Activated T-cell treated with anti-CD3 and anti-CD28 coated beads for 1 hour (primary cell): Measurements from ENCODE around the gene BRIP1.

Source experiments
- DNase-seq: peaks from one replicate; pipeline ENCODE4 v3.0.0-alpha.2; 2020; ENCODE audit warnings: low read depth

The BRIP1 gene

GRCh38 chr17:61660746-61661485, 202.4 kb downstream of the BRIP1 start:
- DNase-seq = no peak

GRCh38 chr17:61659437-61659836, 203.9 kb downstream of the BRIP1 start:
- DNase-seq = no peak

GRCh38 chr17:61658183-61658582, 205.1 kb downstream of the BRIP1 start:
- DNase-seq = no peak

- DNase-seq = no peak
Observed at GRCh38 chr17:61657338-61657737, 206.0 kb downstream of the BRIP1 start.

- DNase-seq = no peak
Observed at GRCh38 chr17:61656721-61657217, 206.6 kb downstream of the BRIP1 start.

- DNase-seq = no peak
Observed at GRCh38 chr17:61650749-61651148, 212.6 kb downstream of the BRIP1 start.

GRCh38 chr17:61648587-61648986, 214.7 kb downstream of the BRIP1 start:
- no peak for DNase-seq

- no peak for DNase-seq
Observed at GRCh38 chr17:61647047-61647446, 216.3 kb downstream of the BRIP1 start.

GRCh38 chr17:61646482-61646881, 216.8 kb downstream of the BRIP1 start:
- no peak for DNase-seq

- DNase-seq = no peak
Observed at GRCh38 chr17:61645920-61646319, 217.4 kb downstream of the BRIP1 start.

GRCh38 chr17:61644800-61645774, 218.2 kb downstream of the BRIP1 start:
- no peak for DNase-seq

GRCh38 chr17:61642768-61643167, 220.6 kb downstream of the BRIP1 start:
- DNase-seq = no peak

GRCh38 chr17:61641715-61642114, 221.6 kb downstream of the BRIP1 start:
- DNase-seq = no peak

- no peak for DNase-seq
Observed at GRCh38 chr17:61641084-61641483, 222.2 kb downstream of the BRIP1 start.

- no peak for DNase-seq
Observed at GRCh38 chr17:61639818-61640217, 223.5 kb downstream of the BRIP1 start.

GRCh38 chr17:61638087-61638486, 225.2 kb downstream of the BRIP1 start:
- no peak for DNase-seq

- DNase-seq = peak; percentile 30
Observed at GRCh38 chr17:61635913-61636432, 227.4 kb downstream of the BRIP1 start.

- no peak for DNase-seq
Observed at GRCh38 chr17:61634942-61635538, 228.3 kb downstream of the BRIP1 start.

GRCh38 chr17:61634011-61634539, 229.3 kb downstream of the BRIP1 start:
- DNase-seq = no peak

GRCh38 chr17:61632826-61633225, 230.5 kb downstream of the BRIP1 start:
- DNase-seq = no peak

- DNase-seq = no peak
Observed at GRCh38 chr17:61631800-61632199, 231.5 kb downstream of the BRIP1 start.
